ENCODE results near the gene SBK2. TPM values are rescaled to one million over a fixed set of nuclear protein-coding genes. Genes with fewer than 3 reads are reported as not detected.

SBK2 gene
- total RNA-seq, 1 donor from 2014 or later: 0.42 TPM

DNA sequence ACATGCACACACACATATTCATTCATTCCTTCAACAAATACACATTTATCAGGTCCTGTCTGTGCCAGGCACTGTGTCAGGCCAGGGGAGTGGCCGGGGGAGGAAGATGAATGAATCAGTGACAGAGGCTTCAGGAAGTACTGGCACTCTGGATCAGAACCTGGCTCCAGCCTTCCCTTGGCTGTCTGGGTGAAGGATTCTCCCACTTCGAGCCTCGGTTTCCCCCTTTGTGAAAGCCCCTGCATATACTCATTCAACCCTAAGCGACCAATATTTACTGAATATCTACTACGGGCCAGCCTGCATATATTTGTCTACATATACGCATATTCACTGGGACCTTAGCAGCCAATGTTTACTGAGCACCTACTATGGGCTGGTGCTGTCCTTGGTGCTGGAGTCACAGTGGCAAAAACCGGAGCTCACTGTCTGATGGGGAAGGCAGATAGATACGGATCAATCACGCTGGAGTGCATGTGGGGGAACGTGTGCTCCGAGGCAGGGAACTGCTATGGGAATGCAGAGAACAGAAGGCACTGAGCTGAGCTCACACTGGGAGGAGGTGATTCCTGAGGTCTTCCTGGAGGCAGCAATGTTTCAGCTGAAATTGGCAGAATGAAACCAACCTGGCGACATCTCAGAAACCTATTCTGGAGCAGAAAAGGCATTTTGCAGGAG lies 44.4 kb upstream of the SBK2 start:
- H3K4me1 Mint-ChIP-seq (ENCODE audit: low read depth, unreplicated experiment): peaks cover 4% of the 10 kb centered on the region
- H3K27me3 Mint-ChIP-seq (ENCODE audit: unreplicated experiment): peaks cover 13% of the 10 kb centered on the region
- peak overlapping the region; percentile 70 for H3K27ac Mint-ChIP-seq (ENCODE audit: unreplicated experiment)
- TF ChIP-seq, protein P1, sequence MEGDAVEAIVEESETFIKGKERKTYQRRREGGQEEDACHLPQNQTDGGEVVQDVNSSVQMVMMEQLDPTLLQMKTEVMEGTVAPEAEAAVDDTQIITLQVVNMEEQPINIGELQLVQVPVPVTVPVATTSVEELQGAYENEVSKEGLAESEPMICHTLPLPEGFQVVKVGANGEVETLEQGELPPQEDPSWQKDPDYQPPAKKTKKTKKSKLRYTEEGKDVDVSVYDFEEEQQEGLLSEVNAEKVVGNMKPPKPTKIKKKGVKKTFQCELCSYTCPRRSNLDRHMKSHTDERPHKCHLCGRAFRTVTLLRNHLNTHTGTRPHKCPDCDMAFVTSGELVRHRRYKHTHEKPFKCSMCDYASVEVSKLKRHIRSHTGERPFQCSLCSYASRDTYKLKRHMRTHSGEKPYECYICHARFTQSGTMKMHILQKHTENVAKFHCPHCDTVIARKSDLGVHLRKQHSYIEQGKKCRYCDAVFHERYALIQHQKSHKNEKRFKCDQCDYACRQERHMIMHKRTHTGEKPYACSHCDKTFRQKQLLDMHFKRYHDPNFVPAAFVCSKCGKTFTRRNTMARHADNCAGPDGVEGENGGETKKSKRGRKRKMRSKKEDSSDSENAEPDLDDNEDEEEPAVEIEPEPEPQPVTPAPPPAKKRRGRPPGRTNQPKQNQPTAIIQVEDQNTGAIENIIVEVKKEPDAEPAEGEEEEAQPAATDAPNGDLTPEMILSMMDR (IDR thresholded peaks at IDR 0.05; ENCODE audit: partially characterized antibody, unreplicated experiment): no peak
- no peak for DNase-seq
- peak overlapping the region; percentile 76 for H3K4me3 Mint-ChIP-seq (ENCODE audit: unreplicated experiment)
- peaks cover 4% of the 10 kb centered on the region for H3K36me3 Mint-ChIP-seq (ENCODE audit: unreplicated experiment)
- H3K9me3 Mint-ChIP-seq (ENCODE audit: unreplicated experiment): peaks cover 20% of the 10 kb centered on the region

DNA sequence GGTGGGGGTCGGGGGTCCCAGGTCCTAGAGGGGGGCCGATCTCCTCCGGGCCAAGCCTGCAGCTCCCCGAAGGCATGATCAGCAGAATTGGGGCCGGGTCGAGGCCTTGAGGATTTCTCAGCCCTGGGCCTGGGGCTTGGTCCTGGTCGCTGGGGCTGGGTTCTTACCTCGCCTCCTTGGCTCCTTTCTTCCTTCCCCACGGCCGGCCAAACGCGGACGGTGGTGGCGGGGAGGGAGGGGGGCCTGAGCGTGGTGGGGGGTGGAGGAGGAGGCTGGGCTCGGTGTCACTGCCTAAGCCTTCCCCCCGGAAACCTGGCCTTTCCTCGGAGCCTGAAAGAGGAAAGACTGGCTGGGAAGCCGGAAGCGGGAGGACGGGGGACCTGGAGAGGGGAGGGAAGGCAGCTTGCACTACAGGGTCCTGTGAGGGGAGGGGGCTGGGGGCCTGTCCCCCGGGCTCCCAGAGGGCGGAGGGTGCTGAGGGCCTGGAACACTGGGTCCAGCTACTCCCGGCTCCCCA lies 43.8 kb upstream of the SBK2 start, which contains the start of gene ZNF579:
Gene ZNF579 (minus strand): TSS at position 221 of the 517 bp plus-strand sequence. CDS start 1,209 bp downstream, outside the sequence.
- Mint-ChIP-seq H3K36me3 (ENCODE audit: unreplicated experiment) (peaks cover 4% of the 10 kb centered on the region), H3K9me3 (ENCODE audit: unreplicated experiment) (peaks cover 20% of the 10 kb centered on the region), H3K4me1 (ENCODE audit: low read depth, unreplicated experiment) (peaks cover 4% of the 10 kb centered on the region), H3K27me3 (ENCODE audit: unreplicated experiment) (peaks cover 15% of the 10 kb centered on the region), H3K27ac (ENCODE audit: unreplicated experiment) (peak within 1 kb of the TSS; percentile 92), H3K4me3 (ENCODE audit: unreplicated experiment) (peak within 1 kb of the TSS; percentile 97)
- TF ChIP-seq, protein P1 (IDR thresholded peaks at IDR 0.05; ENCODE audit: partially characterized antibody, unreplicated experiment): no peak
- DNase-seq: peak; percentile 95

DNA sequence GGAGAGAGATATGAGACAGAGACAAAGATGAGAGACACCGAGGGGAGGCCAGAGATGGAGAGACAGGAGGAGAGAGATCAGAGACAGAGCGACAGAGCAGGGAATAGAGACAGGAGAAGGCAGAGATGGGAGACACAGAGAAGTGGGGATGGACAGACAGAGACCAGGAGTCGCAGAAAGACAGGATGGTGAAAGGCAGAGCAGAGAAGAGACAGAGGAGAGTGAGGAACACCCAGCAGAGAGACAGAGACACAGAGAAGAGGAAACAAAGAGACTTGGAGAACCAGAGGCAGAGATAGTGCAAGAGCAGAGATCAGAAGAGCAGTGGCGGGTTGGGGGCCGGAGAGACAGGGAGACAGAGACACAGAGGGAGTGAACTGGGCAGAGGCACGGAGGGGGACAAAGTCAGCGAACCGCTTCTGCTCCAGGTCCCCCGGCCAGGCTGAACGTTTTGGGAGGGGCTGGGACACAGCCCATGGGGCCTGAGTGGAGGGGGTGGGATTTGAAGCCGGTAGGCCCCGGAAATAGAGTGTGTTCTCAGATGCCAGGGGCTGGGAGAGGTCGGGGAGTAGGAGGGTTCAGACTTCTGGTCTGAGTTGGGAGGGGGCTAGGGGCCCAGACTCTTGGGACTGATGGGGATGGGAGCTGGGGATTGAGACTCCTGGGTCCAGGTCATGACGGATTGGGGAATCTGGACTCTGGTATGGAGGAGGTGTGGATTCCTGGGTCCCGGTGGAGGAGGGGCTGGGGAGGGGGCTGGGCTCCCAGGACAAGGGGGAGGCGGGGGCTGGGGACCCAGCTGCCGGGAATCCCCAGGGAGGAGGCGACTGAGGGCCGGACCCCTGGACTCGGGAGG lies 43.1 kb upstream of the SBK2 start:
- no peaks in the 10 kb centered on the region for H3K4me1 Mint-ChIP-seq (ENCODE audit: low read depth, unreplicated experiment)
- peaks cover 4% of the 10 kb centered on the region for H3K36me3 Mint-ChIP-seq (ENCODE audit: unreplicated experiment)
- H3K27me3 Mint-ChIP-seq (ENCODE audit: unreplicated experiment): peaks cover 16% of the 10 kb centered on the region
- TF ChIP-seq, protein P1 (IDR thresholded peaks at IDR 0.05; ENCODE audit: partially characterized antibody, unreplicated experiment): no peak
- peak overlapping the region; percentile 92 for H3K27ac Mint-ChIP-seq (ENCODE audit: unreplicated experiment)
- H3K4me3 Mint-ChIP-seq (ENCODE audit: unreplicated experiment): peak overlapping the region; percentile 97
- peak; percentile 64 for DNase-seq
- H3K9me3 Mint-ChIP-seq (ENCODE audit: unreplicated experiment): peaks cover 15% of the 10 kb centered on the region

DNA sequence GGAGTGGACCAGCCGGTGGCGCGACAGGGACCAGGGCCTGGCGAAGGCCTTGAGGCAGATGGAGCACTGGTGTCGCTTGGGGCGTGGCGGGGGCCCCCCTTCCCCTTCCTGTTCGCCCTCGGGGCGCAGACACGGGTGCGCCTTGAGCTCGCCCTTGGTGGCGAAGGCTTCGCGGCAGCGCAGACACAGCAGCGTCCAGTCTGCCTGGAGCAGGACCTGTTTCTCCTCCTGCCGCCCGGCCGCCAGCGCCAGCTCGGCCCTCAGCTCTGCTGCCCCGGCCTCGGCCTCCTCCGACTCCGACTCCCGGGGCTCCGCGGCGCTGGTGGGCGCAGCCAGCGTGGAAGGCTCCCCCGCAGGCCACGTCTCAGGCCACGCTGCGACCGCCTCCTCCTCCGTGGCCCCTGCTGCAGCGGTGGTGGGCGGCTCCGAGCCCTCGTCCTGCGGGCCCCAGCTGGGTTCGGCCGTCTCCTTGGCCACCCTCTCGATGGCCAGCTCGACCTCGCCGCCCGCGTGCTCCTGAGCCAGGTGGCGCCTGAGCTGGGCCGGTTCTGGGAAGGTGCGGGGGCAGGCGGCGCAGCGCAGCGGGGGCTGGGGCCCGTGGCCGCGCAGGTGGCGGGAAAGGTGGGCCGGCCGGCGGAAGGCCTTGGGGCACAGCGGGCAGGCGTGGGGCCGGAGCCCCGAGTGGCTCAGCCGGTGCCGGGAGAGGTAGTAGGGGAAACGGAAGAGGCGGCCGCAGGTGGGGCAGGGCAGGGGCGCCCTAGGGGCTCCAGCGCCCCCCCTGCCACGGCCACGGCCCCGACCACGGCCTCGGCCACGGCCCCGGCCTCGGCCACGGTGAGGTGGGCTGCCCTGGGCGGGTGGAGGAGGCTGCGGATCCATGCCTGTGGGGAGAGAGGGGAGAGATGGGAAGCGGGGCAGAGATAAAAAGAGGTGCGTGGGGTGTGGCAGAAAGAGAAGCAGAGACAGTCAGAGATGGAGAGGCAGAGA lies 42.1 kb upstream of the SBK2 start:
- no peak for DNase-seq
- Mint-ChIP-seq H3K4me1 (ENCODE audit: low read depth, unreplicated experiment) (no peaks in the 10 kb centered on the region), H3K4me3 (ENCODE audit: unreplicated experiment) (peak overlapping the region; percentile 97), H3K27ac (ENCODE audit: unreplicated experiment) (peak overlapping the region; percentile 92), H3K36me3 (ENCODE audit: unreplicated experiment) (peaks cover 4% of the 10 kb centered on the region), H3K27me3 (ENCODE audit: unreplicated experiment) (peaks cover 17% of the 10 kb centered on the region), H3K9me3 (ENCODE audit: unreplicated experiment) (peaks cover 16% of the 10 kb centered on the region)
- TF ChIP-seq, protein P1 (IDR thresholded peaks at IDR 0.05; ENCODE audit: partially characterized antibody, unreplicated experiment): no peak

Measured in glutamatergic neuron (in vitro differentiated cells).